HCT116 (cell line): ENCODE data around the gene ARHGAP40. TPM values are rescaled to one million over a fixed set of nuclear protein-coding genes. Genes with fewer than 3 reads are reported as not detected.

ENCODE experiments used
- ATAC-seq: fragments of 200-7000 bp; cut with Tn5 transposase; 2 replicates; pipeline ENCODE4 v1.9.1; 2020; ENCODE audit warnings: mild to moderate bottlenecking, moderate library complexity
- BruUV-seq: library from RNA; stranded (reverse); fragments of 400-500 nt; replicated peaks from 2 replicates; lab custom pipeline; 2021; lab: Mats Ljungman, UMichigan
- CTCF ChIA-PET: fragments of 300-600 bp; sonication (Branson Sonifier 250); formaldehyde crosslinking; loops from one replicate; lab custom pipeline; 2021; ENCODE audit warnings: antibody characterized with exemption; lab: Charles Lee
- POLR2A ChIA-PET: fragments of 300-600, 350-600 bp; sonication (Branson Sonifier 250); formaldehyde crosslinking; loops from one replicate; lab custom pipeline; 2021; ENCODE audit warnings: antibody characterized with exemption; lab: Charles Lee
- RAD21 ChIA-PET, 2 experiments: fragments of 300-600 bp; sonication (Branson Sonifier 250); formaldehyde crosslinking; loops; one replicate each; lab custom pipeline; 2023; ENCODE audit warnings: low total read pairs in 2 of 2; ENCODE audit not compliant: uncharacterized antibody in 2 of 2, unreplicated experiment in 2 of 2, low non-redundant PET in 1 of 2; lab: Charles Lee
- DNase-seq: peaks from one replicate; pipeline ENCODE4 v3.0.0-alpha.2; 2010; ENCODE audit warnings: low read depth, low spot score
- H2AFZ ChIP-seq: fragments of 200-600 bp; shearing (Covaris generic), sonication (generic); 2 replicates; pipeline ENCODE4 v1.6.1; 2017; ENCODE audit warnings: low read depth, mixed run types, mixed read lengths, antibody characterized with exemption, low read length; ENCODE audit not compliant: poor library complexity, severe bottlenecking
- H3K27ac ChIP-seq: 2 replicates; pipeline ENCODE4 v1.5.1; 2012; ENCODE audit warnings: low read depth, low read length
- H3K27me3 ChIP-seq: fragments of 200-600 bp; sonication (generic); 2 replicates; pipeline ENCODE4 v1.6.1; 2016; ENCODE audit warnings: mixed run types, low read length, mixed read lengths; ENCODE audit not compliant: insufficient read depth
- H3K36me3 ChIP-seq, 2 experiments: fragments of 200-500 bp in 1 of 2; fragments of 200-600 bp in 1 of 2; sonication (Bioruptor generic) in 1 of 2; sonication (generic) in 1 of 2; 2 replicates each; pipeline versions ENCODE4 v1.5.1 to v1.6.1; 2014 to 2016; ENCODE audit warnings: low read length in 2 of 2, inconsistent platforms in 1 of 2, mixed read lengths in 1 of 2, mixed run types in 1 of 2; ENCODE audit not compliant: insufficient read depth in 2 of 2, control insufficient read depth in 1 of 2
- H3K4me1 ChIP-seq, 2 experiments: fragments of 200-600 bp in 1 of 2; sonication (generic) in 1 of 2; 2 replicates each; pipeline versions ENCODE4 v1.5.1 to v1.6.1; 2012 to 2017; ENCODE audit warnings: low read length in 2 of 2, inconsistent platforms in 1 of 2, mild to moderate bottlenecking in 1 of 2, mixed read lengths in 1 of 2, mixed run types in 1 of 2, moderate library complexity in 1 of 2; ENCODE audit not compliant: insufficient read depth in 2 of 2, control insufficient read depth in 1 of 2
- H3K4me2 ChIP-seq: fragments of 200-600 bp; sonication (generic); 2 replicates; pipeline ENCODE4 v1.6.1; 2017; ENCODE audit warnings: mixed run types, low read length, mixed read lengths
- H3K4me3 ChIP-seq, 2 experiments: fragments of 200-600 bp in 1 of 2; sonication (generic) in 1 of 2; replicated peaks in 1 of 2; 2 replicates each; pipeline ENCODE4 v1.5.1; 2011 to 2016; ENCODE audit warnings: low read length in 2 of 2, control low read depth in 1 of 2, low read depth in 1 of 2, mild to moderate bottlenecking in 1 of 2, mixed read lengths in 1 of 2, mixed run types in 1 of 2
- H3K79me2 ChIP-seq: fragments of 200-600 bp; sonication (generic); 2 replicates; pipeline ENCODE4 v1.6.1; 2017; ENCODE audit warnings: mild to moderate bottlenecking, mixed run types, low read length, moderate library complexity, mixed read lengths; ENCODE audit not compliant: insufficient read depth
- H3K9ac ChIP-seq: fragments of 200-600 bp; sonication (generic); 2 replicates; pipeline ENCODE4 v1.6.1; 2016; ENCODE audit warnings: low read length, mixed read lengths
- H3K9me2 ChIP-seq: fragments of 200-600 bp; sonication (generic), shearing (Covaris generic); 2 replicates; pipeline ENCODE4 v1.6.1; 2017; ENCODE audit warnings: mixed run types, mild to moderate bottlenecking, moderate library complexity; ENCODE audit not compliant: insufficient read depth
- H3K9me3 ChIP-seq, 2 experiments: fragments of 200-500 bp in 1 of 2; fragments of 200-600 bp in 1 of 2; sonication (Bioruptor generic) in 1 of 2; sonication (generic) in 1 of 2; 2 replicates each; pipeline ENCODE4 v1.6.1; 2014 to 2017; ENCODE audit warnings: low read length in 2 of 2, mixed read lengths in 2 of 2, inconsistent platforms in 1 of 2, low read depth in 1 of 2, mild to moderate bottlenecking in 1 of 2, mixed run types in 1 of 2, moderate library complexity in 1 of 2; ENCODE audit not compliant: control insufficient read depth in 1 of 2, insufficient read depth in 1 of 2
- H4K20me1 ChIP-seq: fragments of 200-600 bp; sonication (generic), shearing (Covaris generic); 2 replicates; pipeline ENCODE4 v1.6.1; 2017; ENCODE audit warnings: mixed run types, mild to moderate bottlenecking, moderate library complexity; ENCODE audit not compliant: insufficient read depth
- CEBPB ChIP-seq: IDR thresholded peaks from 2 replicates; pipeline ENCODE4 v1.6.1; 2012; ENCODE audit warnings: low read depth
- EZH2 ChIP-seq: fragments of 200-600 bp; sonication (generic); IDR thresholded peaks from 2 replicates; pipeline ENCODE4 v1.6.1; 2017; ENCODE audit warnings: antibody characterized with exemption, mixed run types
- EZH2phosphoT487 ChIP-seq: fragments of 200-600 bp; IDR thresholded peaks from 2 replicates; pipeline ENCODE4 v1.6.1; 2018; ENCODE audit warnings: antibody characterized with exemption, borderline replicate concordance
- FOSL1 ChIP-seq: IDR thresholded peaks from 2 replicates; pipeline ENCODE4 v1.6.1; 2012; ENCODE audit warnings: low read depth
- JUND ChIP-seq: IDR thresholded peaks from 2 replicates; pipeline ENCODE4 v1.6.1; 2012
- POLR2AphosphoS5 ChIP-seq: IDR thresholded peaks from 2 replicates; pipeline ENCODE4 v1.6.1; 2011; ENCODE audit warnings: mild to moderate bottlenecking, low read depth, low read length, moderate library complexity
- RAD21 ChIP-seq: IDR thresholded peaks from 2 replicates; pipeline ENCODE4 v1.6.1; 2012; ENCODE audit warnings: low read depth, mild to moderate bottlenecking
- SP1 ChIP-seq: IDR thresholded peaks from 2 replicates; pipeline ENCODE4 v1.6.1; 2012; ENCODE audit warnings: low read depth
- SRF ChIP-seq: IDR thresholded peaks from 2 replicates; pipeline ENCODE4 v1.6.1; 2012; ENCODE audit warnings: low read depth
- TCF7L2 ChIP-seq: IDR thresholded peaks from 2 replicates; pipeline ENCODE4 v1.7.0; 2011; ENCODE audit warnings: borderline replicate concordance, inconsistent platforms; ENCODE audit not compliant: insufficient read depth, insufficient read length; ENCODE audit errors: extremely low read depth
- YY1 ChIP-seq: IDR thresholded peaks from 2 replicates; pipeline ENCODE4 v1.6.1; 2011; ENCODE audit warnings: low read length, low read depth, moderate library complexity, mild to moderate bottlenecking; ENCODE audit not compliant: insufficient replicate concordance; ENCODE audit errors: extremely low read depth
- ZFX ChIP-seq: fragments of 450-650 bp; IDR thresholded peaks from 2 replicates; pipeline ENCODE4 v1.6.1; 2017
- ZNF274 ChIP-seq: fragments of 200-500 bp; sonication (Bioruptor generic); IDR thresholded peaks from 2 replicates; pipeline ENCODE4 v1.6.1; 2014; ENCODE audit warnings: mild to moderate bottlenecking, low read depth, low read length, inconsistent platforms
- intact Hi-C: fragments of 100-400 bp; cut with micrococcal nuclease; formaldehyde crosslinking; loops from 2 replicates; pipeline ENCODE4 v1.10.0; 2022
- total RNA-seq: library from RNA; stranded (reverse); gene quantifications from one replicate; pipeline ENCODE4 v1.2.1, GENCODE V29; 2021; ENCODE audit not compliant: unreplicated experiment
- TF ChIP-seq, protein P1 (sequence below): IDR thresholded peaks from 2 replicates; pipeline ENCODE4 v1.6.1; 2012
- TF ChIP-seq, protein P2 (sequence below), 3 experiments: fragments of 200-600 bp in 1 of 3; sonication (generic) in 1 of 3; IDR thresholded peaks in 2 of 3; conservative IDR thresholded peaks in 1 of 3; 2 replicates each; pipeline ENCODE4 v1.5.1; 2012 to 2017; ENCODE audit warnings: low read depth in 2 of 3, low read length in 2 of 3, antibody characterized with exemption in 1 of 3, borderline replicate concordance in 1 of 3, control low read depth in 1 of 3, mild to moderate bottlenecking in 1 of 3, mixed read lengths in 1 of 3, mixed run types in 1 of 3, moderate library complexity in 1 of 3; ENCODE audit not compliant: insufficient read depth in 1 of 3

The ARHGAP40 gene
- total RNA-seq, 1 experiment from 2014 or later, result 3.4 TPM

DNA sequence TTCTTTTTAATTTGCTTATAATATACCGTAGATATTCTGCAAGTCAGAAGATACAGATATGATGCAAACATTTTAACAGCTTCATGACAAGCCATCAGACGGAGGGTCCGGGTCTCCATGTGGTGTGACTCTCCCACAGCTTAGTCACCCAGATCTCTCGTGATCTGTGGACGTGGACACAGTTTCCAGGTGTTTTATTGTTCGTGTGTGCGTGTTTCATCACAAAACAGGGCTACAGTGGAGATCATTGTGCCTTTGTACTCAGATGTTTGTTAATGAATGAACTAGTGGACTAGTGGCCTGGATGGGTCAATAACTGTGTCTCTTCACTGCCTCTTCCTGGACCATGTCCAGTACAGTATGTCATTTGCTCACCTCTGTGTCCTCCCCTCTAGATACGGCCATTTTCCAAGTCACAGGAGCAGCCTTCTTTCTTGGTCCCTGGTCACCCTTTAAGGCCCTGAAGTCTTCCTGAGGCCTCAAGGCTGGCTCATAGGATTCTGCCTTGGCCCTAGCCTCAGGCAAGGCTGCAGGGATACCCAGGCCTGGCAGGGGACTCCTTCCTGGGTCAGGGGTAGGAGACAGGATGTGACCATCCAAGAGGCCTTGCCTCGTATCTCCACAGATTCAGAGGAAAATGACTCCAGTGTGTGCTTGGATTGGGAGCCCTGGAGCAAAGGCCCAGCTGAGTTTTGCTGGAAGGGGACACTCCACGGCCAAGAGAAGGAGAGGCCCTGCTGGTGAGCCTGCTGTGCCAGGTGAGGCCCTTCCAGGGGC, 16.0 kb upstream of the ARHGAP40 start:
- RAD21 ChIA-PET, result no interaction called here

More for the DNA sequence above, 16.0 kb upstream of the ARHGAP40 start:
- ATAC-seq, result no peak
- no peaks in the 10 kb centered on the region for H3K9me3 ChIP-seq
- no peaks in the 10 kb centered on the region for H4K20me1 ChIP-seq
- H2AFZ ChIP-seq, result no peak overlapping the region
- POLR2A ChIA-PET, result no interaction called here
- H3K9ac ChIP-seq, result no peak overlapping the region
- no peak overlapping the region for H3K4me3 ChIP-seq
- CTCF ChIA-PET, result no interaction called here
- H3K36me3 ChIP-seq, result no peaks in the 10 kb centered on the region
- no peaks in the 10 kb centered on the region for H3K79me2 ChIP-seq
- no peaks in the 10 kb centered on the region for H3K4me1 ChIP-seq
- no peaks in the 10 kb centered on the region for H3K9me2 ChIP-seq
- TF ChIP-seq TCF7L2 (no peak), FOSL1 (no peak), EZH2 (no peak), JUND (no peak), SRF (no peak), CEBPB (no peak), YY1 (no peak), EZH2phosphoT487 (no peak), RAD21 (no peak), POLR2AphosphoS5 (no peak), ZFX (no peak), SP1 (no peak), ZNF274 (no peak)
- TF ChIP-seq, protein P1, sequence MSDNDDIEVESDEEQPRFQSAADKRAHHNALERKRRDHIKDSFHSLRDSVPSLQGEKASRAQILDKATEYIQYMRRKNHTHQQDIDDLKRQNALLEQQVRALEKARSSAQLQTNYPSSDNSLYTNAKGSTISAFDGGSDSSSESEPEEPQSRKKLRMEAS, result no peak
- TF ChIP-seq, protein P2, sequence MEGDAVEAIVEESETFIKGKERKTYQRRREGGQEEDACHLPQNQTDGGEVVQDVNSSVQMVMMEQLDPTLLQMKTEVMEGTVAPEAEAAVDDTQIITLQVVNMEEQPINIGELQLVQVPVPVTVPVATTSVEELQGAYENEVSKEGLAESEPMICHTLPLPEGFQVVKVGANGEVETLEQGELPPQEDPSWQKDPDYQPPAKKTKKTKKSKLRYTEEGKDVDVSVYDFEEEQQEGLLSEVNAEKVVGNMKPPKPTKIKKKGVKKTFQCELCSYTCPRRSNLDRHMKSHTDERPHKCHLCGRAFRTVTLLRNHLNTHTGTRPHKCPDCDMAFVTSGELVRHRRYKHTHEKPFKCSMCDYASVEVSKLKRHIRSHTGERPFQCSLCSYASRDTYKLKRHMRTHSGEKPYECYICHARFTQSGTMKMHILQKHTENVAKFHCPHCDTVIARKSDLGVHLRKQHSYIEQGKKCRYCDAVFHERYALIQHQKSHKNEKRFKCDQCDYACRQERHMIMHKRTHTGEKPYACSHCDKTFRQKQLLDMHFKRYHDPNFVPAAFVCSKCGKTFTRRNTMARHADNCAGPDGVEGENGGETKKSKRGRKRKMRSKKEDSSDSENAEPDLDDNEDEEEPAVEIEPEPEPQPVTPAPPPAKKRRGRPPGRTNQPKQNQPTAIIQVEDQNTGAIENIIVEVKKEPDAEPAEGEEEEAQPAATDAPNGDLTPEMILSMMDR (IDR thresholded peaks at IDR 0.05 in 2 of 3, conservative IDR thresholded peaks at IDR 0.05 in 1 of 3; ENCODE audit: borderline replicate concordance in 1 of 3, insufficient read depth in 1 of 3, low read depth in 2 of 3, low read length in 2 of 3), result no peak
- no peak for DNase-seq
- H3K4me2 ChIP-seq, result no peak overlapping the region
- no TSS peak for BruUV-seq
- H3K27ac ChIP-seq, result no peak overlapping the region
- H3K27me3 ChIP-seq, result 0 out of 2 replicates have a peak, but pooled peaks cover 3% of the 10 kb centered on the region
- intact Hi-C loops, result no loop called here
